Tibial nerve (tissue), 4 donors: ENCODE results near the gene DUSP8. TPM values are rescaled to one million over a fixed set of nuclear protein-coding genes. Genes with fewer than 3 reads are reported as not detected.

Source experiments
- DNase-seq, 2 donors: peaks; one replicate each; pipeline ENCODE4 v3.0.0-alpha.2; 2019; ENCODE audit warnings: low spot score in 2 of 2
- H3K27ac ChIP-seq, 4 donors: fragments of 200-600 bp; sonication (generic) in 3 of 4; one replicate each; pipeline ENCODE4 v1.5.1; 2017 to 2019; ENCODE audit warnings: mild to moderate bottlenecking in 1 of 4
- H3K27me3 ChIP-seq, 2 donors: fragments of 200-600 bp; sonication (generic) in 1 of 2; one replicate each; pipeline versions ENCODE4 v1.5.1 to v1.6.0; 2017 to 2019
- H3K36me3 ChIP-seq, 3 donors: fragments of 200-600 bp; sonication (generic); one replicate each; pipeline ENCODE4 v1.5.1; 2018 to 2019
- H3K4me1 ChIP-seq, 4 donors: fragments of 200-600 bp; sonication (generic) in 3 of 4; one replicate each; pipeline ENCODE4 v1.5.1; 2017 to 2019
- H3K4me3 ChIP-seq, 4 donors: fragments of 200-600 bp; sonication (generic) in 3 of 4; one replicate each; pipeline ENCODE4 v1.5.1; 2017 to 2019; ENCODE audit warnings: mild to moderate bottlenecking in 1 of 4, moderate library complexity in 1 of 4
- H3K9me3 ChIP-seq, 4 donors: fragments of 200-600 bp; sonication (generic) in 3 of 4; one replicate each; pipeline ENCODE4 v1.5.1; 2017 to 2019
- EP300 ChIP-seq, 2 donors: sonication (generic); formaldehyde crosslinking; IDR thresholded peaks; one replicate each; pipeline ENCODE4 v1.6.1; 2017; ENCODE audit warnings: antibody characterized with exemption in 2 of 2, mild to moderate bottlenecking in 1 of 2
- POLR2A ChIP-seq, 2 donors: fragments of 450-650 bp; IDR thresholded peaks; one replicate each; pipeline ENCODE4 v1.6.1; 2017; ENCODE audit warnings: antibody characterized with exemption in 2 of 2, mild to moderate bottlenecking in 2 of 2, moderate library complexity in 2 of 2
- WGBS, 2 donors: methylation state at CpG; one replicate each; pipeline ENCODE4 v1.1.5; 2018; 5-methylcytosine and 5-hydroxymethylcytosine counted together
- total RNA-seq, 4 donors: library from RNA; depleted of rRNA; stranded (reverse); fragments of >200 nt; gene quantifications; one replicate each; pipeline ENCODE4 v1.1.0, GENCODE V29; 2016
- TF ChIP-seq, protein P1 (sequence below), 5 experiments: fragments of 200-600 bp in 3 of 5; fragments of 450-650 bp in 2 of 5; sonication (generic) in 3 of 5; IDR thresholded peaks; one replicate each; pipeline ENCODE4 v1.5.1; 2016 to 2019; ENCODE audit warnings: antibody characterized with exemption in 5 of 5, mild to moderate bottlenecking in 3 of 5, moderate library complexity in 2 of 5

Gene DUSP8
- total RNA-seq, 4 donors from 2014 or later = 1.9 to 10.8 (median 3.4) TPM

DNA sequence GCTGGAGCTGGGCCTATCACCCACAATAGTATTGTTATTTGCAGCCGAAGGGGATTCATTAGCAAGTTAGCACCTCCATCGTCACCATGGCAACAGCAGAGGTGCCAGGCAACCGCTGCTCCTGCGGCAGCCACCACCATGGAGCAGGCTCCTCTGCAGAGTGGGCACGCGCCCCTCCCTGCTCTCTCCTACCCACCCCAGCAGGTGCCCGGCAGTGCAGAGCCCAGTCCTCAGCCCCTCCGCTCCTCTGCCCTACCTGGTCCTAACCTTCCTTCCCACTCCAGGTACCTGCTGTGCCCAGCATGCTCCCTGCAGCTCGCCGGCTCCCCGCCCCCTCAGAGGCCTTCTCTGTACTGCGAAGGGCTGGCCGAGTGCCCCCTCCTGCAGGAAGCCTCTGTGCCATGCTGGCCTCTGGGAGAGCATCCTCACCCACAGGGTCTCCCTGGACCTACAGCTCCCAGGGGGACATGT is 3.6 kb downstream of the DUSP8 start:
- DNase-seq = no peak

DNA sequence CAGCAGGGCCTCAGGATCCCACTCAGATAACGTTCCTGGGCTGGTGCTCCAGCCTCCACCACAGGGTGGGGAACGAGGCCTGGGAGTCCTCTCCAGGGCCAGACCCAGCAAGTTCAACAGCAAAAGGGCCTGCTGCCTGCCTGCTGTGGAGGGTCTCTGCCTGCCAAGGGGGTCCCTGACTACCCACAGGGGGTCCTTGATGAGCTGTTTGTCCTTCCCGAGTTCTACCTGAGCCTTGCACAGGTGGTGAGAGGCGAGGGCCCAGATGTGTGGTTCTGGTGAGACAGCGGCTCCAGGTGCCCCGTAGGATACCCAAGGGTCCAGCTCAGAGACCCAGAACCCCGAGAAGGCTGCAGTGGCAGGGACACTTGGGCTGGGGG is 4.4 kb downstream of the DUSP8 start:
- 68 to 69% methylated on average over 6 of the region's 7 CpGs for WGBS, 2 donors
- peaks cover 0 to 77% (median 18%) of the 10 kb centered on the region in 4 donors for H3K4me1 ChIP-seq

More for the DNA sequence above, 3.6 kb downstream of the DUSP8 start:
- peaks cover 0 to 11% of the 10 kb centered on the region in 2 donors for H3K27me3 ChIP-seq
- H3K36me3 ChIP-seq = peaks cover 0 to 15% (median 0%) of the 10 kb centered on the region in 3 donors
- peak overlapping the region in 2 of 4 donors; percentile 93 to 99 for H3K27ac ChIP-seq
- peaks cover 0 to 84% (median 23%) of the 10 kb centered on the region in 4 donors for H3K4me1 ChIP-seq
- TF ChIP-seq, protein P1, sequence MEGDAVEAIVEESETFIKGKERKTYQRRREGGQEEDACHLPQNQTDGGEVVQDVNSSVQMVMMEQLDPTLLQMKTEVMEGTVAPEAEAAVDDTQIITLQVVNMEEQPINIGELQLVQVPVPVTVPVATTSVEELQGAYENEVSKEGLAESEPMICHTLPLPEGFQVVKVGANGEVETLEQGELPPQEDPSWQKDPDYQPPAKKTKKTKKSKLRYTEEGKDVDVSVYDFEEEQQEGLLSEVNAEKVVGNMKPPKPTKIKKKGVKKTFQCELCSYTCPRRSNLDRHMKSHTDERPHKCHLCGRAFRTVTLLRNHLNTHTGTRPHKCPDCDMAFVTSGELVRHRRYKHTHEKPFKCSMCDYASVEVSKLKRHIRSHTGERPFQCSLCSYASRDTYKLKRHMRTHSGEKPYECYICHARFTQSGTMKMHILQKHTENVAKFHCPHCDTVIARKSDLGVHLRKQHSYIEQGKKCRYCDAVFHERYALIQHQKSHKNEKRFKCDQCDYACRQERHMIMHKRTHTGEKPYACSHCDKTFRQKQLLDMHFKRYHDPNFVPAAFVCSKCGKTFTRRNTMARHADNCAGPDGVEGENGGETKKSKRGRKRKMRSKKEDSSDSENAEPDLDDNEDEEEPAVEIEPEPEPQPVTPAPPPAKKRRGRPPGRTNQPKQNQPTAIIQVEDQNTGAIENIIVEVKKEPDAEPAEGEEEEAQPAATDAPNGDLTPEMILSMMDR (IDR thresholded peaks at IDR 0.05) = no peak
- TF ChIP-seq POLR2A (IDR thresholded peaks at IDR 0.05) (no peak), EP300 (IDR thresholded peaks at IDR 0.05) (no peak)
- 43 to 61% methylated on average over 12 to 13 of the region's 13 CpGs for WGBS, 2 donors
- H3K4me3 ChIP-seq = no peak overlapping the region
- H3K9me3 ChIP-seq = no peaks in the 10 kb centered on the region

DNA sequence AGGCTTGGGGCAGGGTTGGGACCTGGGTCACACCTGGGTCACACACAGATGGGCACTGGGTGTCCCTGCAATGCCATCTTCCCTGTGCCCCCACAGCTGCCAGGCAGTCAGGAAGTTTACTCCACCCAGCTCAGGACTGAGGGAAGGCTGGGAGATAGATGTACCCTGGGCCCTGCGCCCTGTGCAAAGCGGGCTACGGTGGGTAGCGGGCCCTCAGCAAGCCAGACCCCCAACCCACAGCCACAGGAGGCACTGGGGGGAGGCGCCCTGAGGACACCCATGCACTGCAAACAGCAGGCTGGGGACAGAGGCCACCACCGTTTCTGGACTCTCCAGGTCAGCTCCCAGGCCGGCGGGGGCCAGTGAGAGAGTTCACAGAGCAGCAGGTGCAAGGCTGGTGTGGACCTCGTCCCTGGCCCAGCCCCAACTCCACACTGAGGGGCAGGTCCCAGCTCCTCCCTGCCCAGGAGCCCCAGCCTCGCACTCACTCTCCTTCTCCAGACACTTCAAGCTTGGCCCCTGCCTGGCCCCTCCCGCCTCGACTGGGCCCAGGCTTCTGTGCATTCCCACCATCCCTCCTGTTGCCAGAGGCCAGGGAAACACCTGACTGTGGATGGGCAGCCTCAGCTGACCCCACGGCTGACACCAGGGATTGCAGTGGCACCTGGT is 4.9 kb downstream of the DUSP8 start:
- no peaks in the 10 kb centered on the region for H3K27me3 ChIP-seq
- peaks cover 0 to 72% (median 15%) of the 10 kb centered on the region in 4 donors for H3K4me1 ChIP-seq
- no peak for DNase-seq
- H3K27ac ChIP-seq = peak overlapping the region in 2 of 4 donors; percentile 50 to 99
- 75 to 76% methylated on average over 9 to 13 of the region's 13 CpGs for whole genome bisulfite sequencing, 2 donors
- TF ChIP-seq, protein P1 (IDR thresholded peaks at IDR 0.05) = no peak
- no peak for TF ChIP-seq EP300 (IDR thresholded peaks at IDR 0.05)
- no peak for TF ChIP-seq POLR2A (IDR thresholded peaks at IDR 0.05)
- H3K9me3 ChIP-seq = no peaks in the 10 kb centered on the region
- no peak overlapping the region for H3K4me3 ChIP-seq
- peaks cover 0 to 26% (median 0%) of the 10 kb centered on the region in 3 donors for H3K36me3 ChIP-seq

More for the DNA sequence above, 4.4 kb downstream of the DUSP8 start:
- Histone ChIP-seq H3K36me3 (peaks cover 0 to 23% (median 0%) of the 10 kb centered on the region in 3 donors), H3K27ac (peak overlapping the region in 2 of 4 donors; percentile 50 to 99), H3K4me3 (no peak overlapping the region), H3K27me3 (peaks cover 0 to 3% of the 10 kb centered on the region in 2 donors), H3K9me3 (no peaks in the 10 kb centered on the region)
- TF ChIP-seq POLR2A (IDR thresholded peaks at IDR 0.05) (no peak), EP300 (IDR thresholded peaks at IDR 0.05) (no peak)
- TF ChIP-seq, protein P1 (IDR thresholded peaks at IDR 0.05) = no peak
- DNase-seq = no peak

DNA sequence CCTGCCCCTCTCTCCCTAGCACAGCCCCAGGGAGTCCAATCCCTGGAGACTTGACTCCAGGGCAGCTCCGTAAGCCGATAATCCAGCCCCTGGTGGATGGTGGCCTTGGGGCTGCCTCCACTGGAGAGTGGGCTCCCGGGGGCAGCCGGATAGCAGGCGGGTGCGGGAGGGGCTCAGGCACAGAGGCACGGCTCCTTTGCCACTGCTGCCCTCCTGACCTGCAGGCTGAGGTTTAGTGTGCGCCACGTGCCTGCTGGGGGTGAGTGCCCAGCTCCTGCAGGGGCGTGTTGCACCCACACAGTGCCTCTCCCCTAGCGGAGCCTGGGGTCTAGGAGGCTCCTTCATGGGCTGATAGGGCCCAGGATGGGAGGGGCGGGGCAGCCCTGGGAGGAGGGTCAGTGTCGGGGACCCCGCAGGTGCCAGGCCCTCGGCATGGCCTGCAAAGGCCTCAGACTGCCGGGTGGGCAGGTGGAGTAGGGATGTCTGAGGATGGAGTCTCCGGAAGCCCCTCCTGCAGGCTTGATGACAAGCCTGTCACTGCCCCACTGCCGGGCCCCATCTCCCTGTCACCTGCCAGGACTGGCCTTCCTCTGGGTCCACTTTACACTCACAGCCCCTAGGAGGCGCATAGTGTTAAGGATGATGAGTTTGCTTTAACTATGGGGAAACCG is 5.6 kb downstream of the DUSP8 start:
- TF ChIP-seq EP300 (IDR thresholded peaks at IDR 0.05) (peak in 1 of 2 donors; percentile 15), POLR2A (IDR thresholded peaks at IDR 0.05) (no peak)
- Histone ChIP-seq H3K27me3 (no peaks in the 10 kb centered on the region), H3K36me3 (peaks cover 0 to 33% (median 0%) of the 10 kb centered on the region in 3 donors), H3K9me3 (no peaks in the 10 kb centered on the region), H3K4me3 (no peak overlapping the region), H3K27ac (peak overlapping the region in 3 of 4 donors; percentile 13 to 99 (median 75)), H3K4me1 (peaks cover 0 to 71% (median 15%) of the 10 kb centered on the region in 4 donors)
- 47 to 81% methylated on average over 7 to 11 of the region's 20 CpGs for WGBS, 2 donors
- DNase-seq = no peak

DNA sequence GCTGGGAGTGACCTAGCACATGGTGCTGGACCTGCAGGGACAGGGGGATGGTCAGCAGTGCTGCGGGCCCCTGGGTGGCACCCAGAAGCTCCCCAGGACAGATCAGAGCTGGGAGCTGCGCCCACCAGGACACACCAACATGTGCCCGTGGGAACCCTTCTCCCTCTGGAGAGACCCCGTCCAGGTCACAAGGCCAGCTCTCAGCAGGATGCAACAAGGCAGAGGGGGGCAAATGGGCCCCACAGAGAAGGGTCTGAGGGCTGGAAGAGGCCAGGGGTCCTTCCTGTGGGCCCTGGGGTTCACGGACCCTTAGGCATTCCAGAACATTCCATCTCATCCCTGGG is 6.2 kb downstream of the DUSP8 start:
- peaks cover 0 to 40% (median 0%) of the 10 kb centered on the region in 3 donors for H3K36me3 ChIP-seq
- H3K4me1 ChIP-seq = peaks cover 0 to 68% (median 12%) of the 10 kb centered on the region in 4 donors
- H3K4me3 ChIP-seq = no peak overlapping the region
- H3K9me3 ChIP-seq = no peaks in the 10 kb centered on the region
- 82 to 88% methylated on average over 4 to 5 of the region's 5 CpGs for WGBS, 2 donors
- no peaks in the 10 kb centered on the region for H3K27me3 ChIP-seq
- no peak for TF ChIP-seq POLR2A (IDR thresholded peaks at IDR 0.05)
- TF ChIP-seq EP300 (IDR thresholded peaks at IDR 0.05) = no peak
- TF ChIP-seq, protein P1 (IDR thresholded peaks at IDR 0.05) = no peak
- peak overlapping the region; percentile 13 to 99 (median 74) for H3K27ac ChIP-seq
- no peak for DNase-seq
